Muscle layer of duodenum (tissue), 2 donors: ENCODE data around the gene PGC.

Source experiments
- H3K27ac ChIP-seq: one replicate; pipeline ENCODE4 v1.7.0; 2013; ENCODE audit warnings: mild to moderate bottlenecking, low read length
- H3K27me3 ChIP-seq: one replicate; pipeline ENCODE4 v1.7.0; 2013; ENCODE audit warnings: low read depth, mild to moderate bottlenecking, control low read depth, low read length
- H3K36me3 ChIP-seq, 2 donors: one replicate each; pipeline ENCODE4 v1.7.0; 2013; ENCODE audit warnings: low read length in 2 of 2, control low read depth in 1 of 2, mild to moderate bottlenecking in 1 of 2; ENCODE audit not compliant: insufficient read depth in 2 of 2, control insufficient read depth in 1 of 2
- H3K4me1 ChIP-seq, 2 donors: one replicate each; pipeline ENCODE4 v1.7.0; 2013; ENCODE audit warnings: low read length in 2 of 2, mild to moderate bottlenecking in 2 of 2, control low read depth in 1 of 2, moderate library complexity in 1 of 2; ENCODE audit not compliant: insufficient read depth in 2 of 2, control insufficient read depth in 1 of 2
- H3K4me3 ChIP-seq, 2 donors: one replicate each; pipeline ENCODE4 v1.7.0; 2013; ENCODE audit warnings: low read length in 2 of 2, low read depth in 1 of 2, mild to moderate bottlenecking in 1 of 2
- H3K9me3 ChIP-seq, 2 donors: one replicate each; pipeline ENCODE4 v1.7.0; 2013; ENCODE audit warnings: low read length in 2 of 2, control low read depth in 1 of 2, mild to moderate bottlenecking in 1 of 2; ENCODE audit not compliant: control insufficient read depth in 1 of 2
- donor health status: healthy.

Gene PGC

DNA sequence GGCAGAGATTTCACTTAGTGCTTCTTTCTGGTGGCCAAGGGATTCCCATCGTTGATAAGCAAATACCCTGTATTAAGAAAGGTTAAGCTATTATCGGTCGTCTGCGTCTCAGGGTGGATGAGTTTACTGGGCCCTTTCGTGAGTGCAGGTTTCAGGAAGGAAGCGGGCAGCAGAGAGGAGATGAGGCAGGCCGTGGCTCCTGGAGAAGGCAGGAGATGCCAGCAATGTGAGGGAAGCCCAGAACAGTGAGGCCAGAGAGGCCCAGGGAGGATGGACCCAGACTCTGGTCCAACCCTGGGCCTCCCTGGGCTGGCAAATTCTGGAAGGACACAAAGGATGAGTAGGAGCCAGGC, 23.0 kb downstream of the PGC start:
- Histone ChIP-seq H3K27me3 (no peaks in the 10 kb centered on the region), H3K9me3 (no peaks in the 10 kb centered on the region), H3K4me1 (peaks cover 4 to 40% of the 10 kb centered on the region in 2 donors), H3K36me3 (no peaks in the 10 kb centered on the region), H3K4me3 (no peak overlapping the region), H3K27ac (peak overlapping the region; percentile 31)

DNA sequence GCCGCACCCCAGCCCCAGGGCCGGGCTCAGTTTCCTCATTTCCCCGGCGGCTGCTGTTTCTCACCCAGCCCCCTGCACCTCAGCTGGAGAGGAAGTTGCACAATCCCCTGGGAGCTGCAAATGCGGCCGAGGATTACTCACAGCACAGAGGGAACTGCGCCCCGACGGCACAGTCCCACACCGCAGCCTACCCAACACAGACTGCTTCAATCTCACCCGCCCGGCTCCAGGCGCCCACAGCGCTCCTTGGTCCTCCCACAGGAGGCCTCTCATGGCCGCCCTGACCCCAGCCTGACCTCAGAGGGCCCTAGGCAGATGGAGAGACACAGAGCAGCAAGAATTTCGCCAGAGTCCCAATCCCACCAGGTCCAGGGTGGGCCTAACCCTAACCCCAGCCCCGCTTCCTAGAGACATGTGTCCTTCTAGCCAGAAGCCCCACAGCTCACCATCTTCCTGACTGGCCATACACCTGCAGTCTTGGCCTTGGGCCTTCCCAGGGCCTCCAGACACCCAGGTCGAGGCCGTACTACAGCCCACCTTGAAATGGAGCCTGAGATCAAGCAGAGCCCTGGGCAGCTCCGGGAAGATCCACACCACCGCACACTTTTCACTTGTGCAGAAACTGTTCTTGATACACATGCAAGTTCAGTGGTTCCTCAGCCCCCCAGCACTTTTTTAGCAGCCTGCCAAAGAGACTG, 23.5 kb downstream of the PGC start:
- no peaks in the 10 kb centered on the region for H3K36me3 ChIP-seq
- H3K4me3 ChIP-seq: peak overlapping the region in 1 of 2 donors; percentile 40
- peak overlapping the region; percentile 31 for H3K27ac ChIP-seq

DNA sequence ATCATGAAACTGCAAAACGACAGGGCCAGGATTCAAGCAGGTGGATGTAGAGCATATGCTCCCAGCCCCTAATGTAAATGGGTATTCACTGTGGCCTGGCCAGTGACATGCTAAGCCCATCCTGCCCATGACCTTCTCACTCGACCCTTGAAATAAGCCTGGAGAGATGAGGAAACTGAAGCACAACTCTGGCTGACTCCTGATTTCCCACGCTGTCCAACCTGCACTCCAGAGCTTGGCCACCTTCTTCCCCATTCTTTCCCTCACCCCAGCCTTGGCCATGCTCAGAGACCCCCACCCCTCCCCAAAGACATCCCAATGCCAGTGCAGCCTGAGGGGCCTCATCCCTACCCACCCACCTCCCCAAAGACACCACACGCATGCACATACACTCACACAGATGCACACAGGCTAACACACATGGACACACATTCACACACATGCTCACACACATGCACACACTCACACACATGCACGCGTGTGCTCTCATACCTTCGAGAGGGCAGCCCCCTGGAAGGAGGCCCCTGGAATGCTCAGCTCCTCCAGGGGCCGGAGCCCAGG, 24.1 kb downstream of the PGC start:
- Histone ChIP-seq H3K27ac (no peak overlapping the region), H3K9me3 (no peaks in the 10 kb centered on the region), H3K4me3 (peak overlapping the region; percentile 18 to 40), H3K4me1 (peaks cover 4 to 31% of the 10 kb centered on the region in 2 donors), H3K36me3 (no peaks in the 10 kb centered on the region), H3K27me3 (no peaks in the 10 kb centered on the region)

More for the DNA sequence above, 23.5 kb downstream of the PGC start:
- Histone ChIP-seq H3K4me1 (peaks cover 4 to 36% of the 10 kb centered on the region in 2 donors), H3K9me3 (no peaks in the 10 kb centered on the region), H3K27me3 (no peaks in the 10 kb centered on the region)

DNA sequence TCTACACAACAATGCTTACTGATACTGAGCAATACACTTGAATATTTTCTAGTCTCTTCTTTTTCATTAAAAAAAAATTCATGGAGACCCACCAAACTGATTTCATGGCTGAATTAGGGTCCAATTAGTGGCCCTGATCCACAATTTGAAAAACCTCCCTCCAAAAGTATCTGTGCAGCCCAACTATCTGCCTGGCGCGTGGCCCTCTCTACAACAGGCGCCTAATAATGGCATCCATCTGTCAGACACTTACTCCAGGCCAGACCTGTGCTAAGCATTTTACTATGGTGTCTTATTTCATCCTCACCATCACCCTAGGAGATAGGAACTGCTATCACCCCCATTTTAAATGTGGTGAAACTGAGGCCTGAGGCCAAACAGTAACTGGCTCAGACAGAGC, 25.8 kb downstream of the PGC start:
- Histone ChIP-seq H3K9me3 (no peaks in the 10 kb centered on the region), H3K27me3 (no peaks in the 10 kb centered on the region), H3K4me1 (peaks cover 4 to 43% of the 10 kb centered on the region in 2 donors), H3K27ac (no peak overlapping the region), H3K36me3 (no peaks in the 10 kb centered on the region), H3K4me3 (no peak overlapping the region)

DNA sequence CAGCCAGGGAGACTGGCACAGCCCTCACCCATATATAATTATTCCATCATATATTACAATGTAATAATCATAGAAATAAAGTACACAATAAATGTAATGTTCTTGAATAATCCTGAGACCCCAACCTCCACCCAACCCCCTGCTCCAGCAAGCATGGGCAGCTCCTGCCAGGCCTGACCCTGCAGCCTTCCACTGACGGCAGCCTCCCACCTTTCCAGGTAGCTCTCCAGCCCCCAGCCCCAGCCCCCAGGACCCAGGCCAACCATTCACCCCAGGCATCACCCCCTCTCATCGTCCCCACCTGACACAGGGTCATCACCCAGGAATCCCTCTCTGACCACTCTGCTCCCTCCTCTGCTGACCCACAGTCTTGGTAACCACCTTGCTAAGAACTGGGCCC, 26.4 kb downstream of the PGC start:
- peaks cover 4 to 50% of the 10 kb centered on the region in 2 donors for H3K4me1 ChIP-seq

GRCh38 chr6:41720262-41720620, 27.0 kb downstream of the PGC start:
- Histone ChIP-seq H3K4me3 (no peak overlapping the region), H3K27me3 (no peaks in the 10 kb centered on the region), H3K9me3 (no peaks in the 10 kb centered on the region), H3K4me1 (peaks cover 4 to 53% of the 10 kb centered on the region in 2 donors), H3K27ac (no peak overlapping the region), H3K36me3 (no peaks in the 10 kb centered on the region)

More for the DNA sequence above, 26.4 kb downstream of the PGC start:
- Histone ChIP-seq H3K36me3 (no peaks in the 10 kb centered on the region), H3K27me3 (no peaks in the 10 kb centered on the region), H3K4me3 (no peak overlapping the region), H3K27ac (no peak overlapping the region), H3K9me3 (no peaks in the 10 kb centered on the region)

DNA sequence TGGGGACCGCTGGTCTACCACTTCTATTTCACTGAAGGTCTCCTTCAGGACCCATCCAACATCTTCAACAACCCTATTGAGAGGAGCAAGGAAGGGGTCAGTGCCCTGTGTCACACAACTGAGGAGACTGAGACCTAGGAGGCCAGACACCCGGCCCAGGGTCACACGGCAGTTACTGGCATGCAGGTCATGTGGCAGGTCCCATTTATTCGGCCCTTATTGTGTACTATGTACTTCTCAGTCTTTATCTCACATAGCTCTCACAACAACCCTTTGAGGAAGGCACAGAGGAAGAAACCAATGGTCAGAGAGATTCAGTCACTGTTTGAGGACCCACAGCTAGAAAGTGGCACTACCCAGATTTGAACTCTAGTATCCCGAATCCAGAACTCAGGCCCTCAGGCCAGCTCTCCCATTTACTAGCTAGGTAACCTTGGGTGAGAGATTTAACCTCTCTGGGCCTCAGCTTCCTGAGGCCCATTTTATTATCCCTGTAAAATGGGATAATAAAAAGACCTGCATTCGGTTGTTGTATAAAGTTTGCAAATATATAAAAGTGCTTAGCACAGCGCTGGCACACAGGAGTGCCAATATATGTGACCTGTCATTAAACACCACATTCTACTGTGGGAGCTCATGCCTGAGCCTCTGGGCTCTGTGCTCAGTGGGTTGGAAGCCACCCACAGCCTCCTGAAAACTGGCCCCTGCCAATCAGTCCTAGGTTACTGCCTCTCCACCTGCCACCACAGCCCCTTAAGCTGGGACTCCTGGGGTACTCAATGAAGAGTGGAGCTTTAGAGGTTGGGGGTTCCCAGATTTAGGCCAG, 27.5 kb downstream of the PGC start:
- no peak overlapping the region for H3K27ac ChIP-seq
- peaks cover 4 to 52% of the 10 kb centered on the region in 2 donors for H3K4me1 ChIP-seq
- H3K9me3 ChIP-seq: no peaks in the 10 kb centered on the region
- H3K4me3 ChIP-seq: no peak overlapping the region
- H3K36me3 ChIP-seq: no peaks in the 10 kb centered on the region
- H3K27me3 ChIP-seq: no peaks in the 10 kb centered on the region

GRCh38 chr6:41718828-41719227, 28.4 kb downstream of the PGC start:
- Histone ChIP-seq H3K4me3 (no peak overlapping the region), H3K27me3 (no peaks in the 10 kb centered on the region), H3K4me1 (peaks cover 3 to 52% of the 10 kb centered on the region in 2 donors), H3K9me3 (no peaks in the 10 kb centered on the region), H3K27ac (no peak overlapping the region), H3K36me3 (no peaks in the 10 kb centered on the region)

GRCh38 chr6:41717392-41717736, 29.8 kb downstream of the PGC start:
- peaks cover 15 to 54% of the 10 kb centered on the region in 2 donors for H3K4me1 ChIP-seq
- no peaks in the 10 kb centered on the region for H3K36me3 ChIP-seq
- H3K27me3 ChIP-seq: no peaks in the 10 kb centered on the region
- H3K4me3 ChIP-seq: no peak overlapping the region
- no peak overlapping the region for H3K27ac ChIP-seq
- no peaks in the 10 kb centered on the region for H3K9me3 ChIP-seq

- no peak overlapping the region for H3K4me3 ChIP-seq
- no peaks in the 10 kb centered on the region for H3K27me3 ChIP-seq
- no peaks in the 10 kb centered on the region for H3K9me3 ChIP-seq
- no peaks in the 10 kb centered on the region for H3K36me3 ChIP-seq
- peaks cover 16 to 60% of the 10 kb centered on the region in 2 donors for H3K4me1 ChIP-seq
- H3K27ac ChIP-seq: no peak overlapping the region
Observed at GRCh38 chr6:41716516-41717391, 30.4 kb downstream of the PGC start.
